B cell (primary cell): ENCODE measurements around the gene GNB5. TPM values are rescaled to one million over a fixed set of nuclear protein-coding genes. Genes with fewer than 3 reads are reported as not detected.

Source experiments
- ATAC-seq: fragments of 200-7000 bp; cut with Tn5 transposase; one replicate; pipeline ENCODE4 v1.10.0; 2021; ENCODE audit warnings: low read depth, mild to moderate bottlenecking, moderate number of reproducible peaks, moderate library complexity
- CTCF ChIA-PET: fragments of 350-600 bp; sonication (Branson Sonifier 250); formaldehyde crosslinking; loops from one replicate; lab custom pipeline; 2021; ENCODE audit warnings: antibody characterized with exemption, inconsistent platforms; lab: Charles Lee
- POLR2A ChIA-PET: fragments of 350-600 bp; sonication (Branson Sonifier 250); formaldehyde crosslinking; loops from one replicate; lab custom pipeline; 2021; ENCODE audit warnings: antibody characterized with exemption; lab: Charles Lee
- DNase-seq: peaks from one replicate; pipeline ENCODE4 v3.0.0; 2013
- H2AFZ ChIP-seq: 2 replicates; pipeline ENCODE4 v1.6.1; 2012; ENCODE audit warnings: mild to moderate bottlenecking, low read depth, low read length; ENCODE audit not compliant: insufficient read depth, poor library complexity, severe bottlenecking
- H3K27ac ChIP-seq, 2 donors: 1 replicate in 1 of 2; 2 replicates in 1 of 2; pipeline ENCODE4 v1.5.1; 2012 to 2013; ENCODE audit warnings: low read length in 2 of 2, mild to moderate bottlenecking in 2 of 2, moderate library complexity in 1 of 2
- H3K27me3 ChIP-seq, 4 experiments: fragments of 200-600 bp in 1 of 4; sonication (generic) in 1 of 4; replicated peaks in 1 of 4; 1 replicate in 2 of 4; 2 replicates in 2 of 4; pipeline versions ENCODE4 v1.6.1 to v1.7.0; 2013 to 2016; ENCODE audit warnings: low read length in 3 of 4, mild to moderate bottlenecking in 2 of 4, mixed read lengths in 1 of 4, moderate library complexity in 1 of 4; ENCODE audit not compliant: insufficient read depth in 4 of 4, control insufficient read depth in 3 of 4; ENCODE audit errors: control extremely low read depth in 1 of 4
- H3K36me3 ChIP-seq, 2 experiments: replicated peaks in 1 of 2; 1 replicate in 1 of 2; 2 replicates in 1 of 2; pipeline versions ENCODE4 v1.6.1 to v1.7.1; 2013; ENCODE audit warnings: low read length in 1 of 2; ENCODE audit not compliant: insufficient read depth in 2 of 2, control insufficient read depth in 1 of 2; ENCODE audit errors: control extremely low read depth in 1 of 2, extremely low read depth in 1 of 2
- H3K4me1 ChIP-seq, 2 donors: fragments of 200-600 bp in 1 of 2; sonication (generic) in 1 of 2; 1 replicate in 1 of 2; 2 replicates in 1 of 2; pipeline versions ENCODE4 v1.5.1 to v1.6.1; 2013 to 2017; ENCODE audit warnings: low read length in 2 of 2; ENCODE audit not compliant: control insufficient read depth in 2 of 2, insufficient read depth in 2 of 2
- H3K4me2 ChIP-seq: replicated peaks from 2 replicates; pipeline ENCODE3; 2012; ENCODE audit warnings: mild to moderate bottlenecking, low read depth, low read length; ENCODE audit not compliant: poor library complexity, severe bottlenecking
- H3K4me3 ChIP-seq, 5 experiments: fragments of 200-600 bp in 1 of 5; sonication (generic) in 1 of 5; 1 replicate in 3 of 5; 2 replicates in 2 of 5; pipeline versions ENCODE4 v1.5.1 to v1.7.0; 2011 to 2016; ENCODE audit warnings: low read length in 4 of 5, mild to moderate bottlenecking in 4 of 5, low read depth in 2 of 5, control low read depth in 1 of 5, moderate library complexity in 1 of 5; ENCODE audit not compliant: insufficient read depth in 1 of 5; ENCODE audit errors: control extremely low read depth in 1 of 5, extremely low read depth in 1 of 5
- H3K79me2 ChIP-seq: fragments of 200-600 bp; sonication (generic); one replicate; pipeline ENCODE4 v1.6.0; 2016; ENCODE audit warnings: low read length; ENCODE audit not compliant: control insufficient read depth, insufficient read depth
- H3K9ac ChIP-seq: fragments of 200-600 bp; sonication (generic); 2 replicates; pipeline ENCODE4 v1.6.1; 2017; ENCODE audit warnings: mild to moderate bottlenecking, low read length, moderate library complexity
- H3K9me3 ChIP-seq, 3 donors: one replicate each; pipeline versions ENCODE4 v1.6.1 to v1.7.1; 2013; ENCODE audit warnings: low read length in 2 of 3; ENCODE audit not compliant: control insufficient read depth in 2 of 3, insufficient read depth in 1 of 3; ENCODE audit errors: control extremely low read depth in 1 of 3
- H4K20me1 ChIP-seq: 2 replicates; pipeline ENCODE4 v1.6.0; 2012; ENCODE audit warnings: mild to moderate bottlenecking, low read length; ENCODE audit not compliant: insufficient read depth, control insufficient read depth, poor library complexity, severe bottlenecking
- H3K27ac Mint-ChIP-seq: one replicate; pipeline ENCODE4 v1.8.0; 2021; ENCODE audit warnings: mixed read lengths
- H3K27me3 Mint-ChIP-seq: one replicate; pipeline ENCODE4 v1.8.0; 2021; ENCODE audit warnings: mixed read lengths
- H3K4me1 Mint-ChIP-seq: one replicate; pipeline ENCODE4 v1.8.0; 2021; ENCODE audit warnings: mixed read lengths
- H3K4me3 Mint-ChIP-seq: one replicate; pipeline ENCODE4 v1.8.0; 2021; ENCODE audit warnings: mixed read lengths
- H3K9me3 Mint-ChIP-seq: one replicate; pipeline ENCODE4 v1.8.0; 2022; ENCODE audit warnings: mixed read lengths; ENCODE audit not compliant: insufficient read depth
- EZH2 ChIP-seq: IDR thresholded peaks from 2 replicates; pipeline ENCODE4 v1.6.1; 2012; ENCODE audit warnings: borderline replicate concordance, low read depth, mild to moderate bottlenecking, moderate library complexity, low read length; ENCODE audit not compliant: insufficient read depth, poor library complexity, severe bottlenecking
- WGBS: methylation state at CpG from one replicate; pipeline ENCODE4 v1.1.5; 2013; ENCODE audit warnings: missing lambda C conversion rate; ENCODE audit not compliant: insufficient coverage; 5-methylcytosine and 5-hydroxymethylcytosine counted together
- intact Hi-C: fragments of 100-400 bp; cut with micrococcal nuclease; formaldehyde crosslinking; loops from one replicate; pipeline ENCODE4 v1.10.0; 2022
- polyA plus RNA-seq: library from polyadenylated mRNA; depleted of rRNA; stranded (reverse); fragments of >200 nt; gene quantifications from 2 replicates; pipeline ENCODE4 v1.2.3, GENCODE V29; 2012
- total RNA-seq, 2 donors: library from RNA; stranded (reverse); fragments of 120-200 nt in 1 of 2; gene quantifications; 1 replicate in 1 of 2; 2 replicates in 1 of 2; pipeline versions ENCODE4 v1.2.3 to v1.2.4, GENCODE V29; 2013 to 2022
- TF ChIP-seq, protein P1 (sequence below): fragments of 200-600 bp; IDR thresholded peaks from one replicate; pipeline ENCODE4 v1.8.0; 2022; ENCODE audit warnings: antibody characterized with exemption, mild to moderate bottlenecking

The GNB5 gene
- total and polyA plus RNA-seq, 2 donors (not counting 1 experiment from before 2014, with no cell fraction given), result 58.5 to 142 TPM

DNA sequence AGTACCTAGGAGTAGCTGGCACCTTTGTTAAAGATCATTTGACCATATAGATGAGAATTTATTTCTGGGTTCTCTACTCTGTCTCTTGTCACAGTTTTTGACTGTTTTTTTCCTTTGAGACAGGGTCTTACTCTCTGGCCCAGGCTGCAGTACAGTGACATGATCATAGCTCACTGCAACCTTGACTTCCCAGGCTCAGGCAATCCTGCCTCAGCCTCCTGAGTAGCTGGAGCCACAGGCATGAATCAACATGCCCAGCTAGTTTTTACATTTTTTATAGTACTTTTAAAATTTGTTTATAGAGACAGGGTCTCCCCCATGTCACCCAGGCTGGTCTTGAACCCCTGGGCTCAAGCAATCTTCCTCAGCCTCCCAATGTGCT, 123.7 kb downstream of the GNB5 start:
- CTCF ChIA-PET, result interaction anchor here (2.3 kb wide), 1 partner anchor 11 kb away, joined by 20 read pairs; no protein-coding TSS in a partner anchor
- Histone ChIP-seq H3K4me1 (peaks cover 0 to 6% of the 10 kb centered on the region in 2 donors), H3K36me3 (peaks cover 0 to 9% of the 10 kb centered on the region in 2 experiments), H2AFZ (no peak overlapping the region), H3K79me2 (no peaks in the 10 kb centered on the region), H3K9ac (no peak overlapping the region), H3K27me3 (no peaks in the 10 kb centered on the region), H3K4me3 (no peak overlapping the region), H3K27ac (no peak overlapping the region), H3K4me2 (no peak overlapping the region), H4K20me1 (no peaks in the 10 kb centered on the region), H3K9me3 (no peaks in the 10 kb centered on the region)
- POLR2A ChIA-PET, result no interaction called here
- Mint-ChIP-seq H3K27me3 (no peaks in the 10 kb centered on the region), H3K4me3 (no peak overlapping the region), H3K9me3 (no peaks in the 10 kb centered on the region), H3K27ac (no peak overlapping the region), H3K4me1 (peaks cover 10% of the 10 kb centered on the region)
- TF ChIP-seq EZH2, result no peak
- TF ChIP-seq, protein P1, sequence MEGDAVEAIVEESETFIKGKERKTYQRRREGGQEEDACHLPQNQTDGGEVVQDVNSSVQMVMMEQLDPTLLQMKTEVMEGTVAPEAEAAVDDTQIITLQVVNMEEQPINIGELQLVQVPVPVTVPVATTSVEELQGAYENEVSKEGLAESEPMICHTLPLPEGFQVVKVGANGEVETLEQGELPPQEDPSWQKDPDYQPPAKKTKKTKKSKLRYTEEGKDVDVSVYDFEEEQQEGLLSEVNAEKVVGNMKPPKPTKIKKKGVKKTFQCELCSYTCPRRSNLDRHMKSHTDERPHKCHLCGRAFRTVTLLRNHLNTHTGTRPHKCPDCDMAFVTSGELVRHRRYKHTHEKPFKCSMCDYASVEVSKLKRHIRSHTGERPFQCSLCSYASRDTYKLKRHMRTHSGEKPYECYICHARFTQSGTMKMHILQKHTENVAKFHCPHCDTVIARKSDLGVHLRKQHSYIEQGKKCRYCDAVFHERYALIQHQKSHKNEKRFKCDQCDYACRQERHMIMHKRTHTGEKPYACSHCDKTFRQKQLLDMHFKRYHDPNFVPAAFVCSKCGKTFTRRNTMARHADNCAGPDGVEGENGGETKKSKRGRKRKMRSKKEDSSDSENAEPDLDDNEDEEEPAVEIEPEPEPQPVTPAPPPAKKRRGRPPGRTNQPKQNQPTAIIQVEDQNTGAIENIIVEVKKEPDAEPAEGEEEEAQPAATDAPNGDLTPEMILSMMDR, result no peak
- no peak for DNase-seq
- intact Hi-C loops, result no loop called here
- ATAC-seq, result no peak

DNA sequence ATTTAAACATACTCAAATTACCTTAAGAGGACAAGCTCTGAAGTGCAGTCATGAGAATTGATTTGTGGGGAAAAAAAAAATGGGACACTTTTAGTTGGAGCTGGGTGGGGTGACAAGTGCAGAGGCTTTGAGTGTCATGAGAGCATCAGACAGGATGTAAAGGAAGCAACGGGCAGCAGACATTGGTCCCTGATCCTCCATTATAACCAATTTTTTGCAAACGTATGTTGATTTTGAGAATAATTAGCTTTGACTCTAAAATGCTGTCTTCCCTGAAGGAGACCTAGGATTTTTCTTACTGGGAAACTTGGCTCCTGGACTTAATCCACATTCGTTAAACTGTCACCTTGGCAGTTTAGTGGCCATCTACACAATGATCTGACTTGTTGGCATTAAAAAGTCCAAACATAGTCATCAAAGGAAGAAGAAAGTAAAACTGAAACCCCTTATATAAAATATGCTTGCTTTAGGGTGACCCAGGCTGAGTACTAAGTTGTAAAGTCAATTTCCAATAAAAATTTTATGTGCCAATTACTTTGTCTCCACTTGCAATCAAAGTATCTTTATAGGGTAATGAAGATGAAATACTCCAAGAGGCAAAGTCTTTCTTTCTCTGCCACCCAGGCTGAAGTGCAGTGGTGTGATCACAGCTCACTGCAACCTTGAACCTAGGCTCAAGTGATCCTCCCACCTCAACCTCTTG, 124.2 kb downstream of the GNB5 start:
- Histone ChIP-seq H4K20me1 (no peaks in the 10 kb centered on the region), H2AFZ (no peak overlapping the region), H3K9me3 (no peaks in the 10 kb centered on the region), H3K9ac (no peak overlapping the region), H3K27ac (no peak overlapping the region), H3K4me1 (peaks cover 0 to 6% of the 10 kb centered on the region in 2 donors), H3K79me2 (no peaks in the 10 kb centered on the region), H3K4me3 (no peak overlapping the region), H3K27me3 (no peaks in the 10 kb centered on the region), H3K36me3 (peaks cover 0 to 11% of the 10 kb centered on the region in 2 experiments), H3K4me2 (no peak overlapping the region)
- Mint-ChIP-seq H3K27ac (no peak overlapping the region), H3K4me1 (peaks cover 10% of the 10 kb centered on the region), H3K27me3 (no peaks in the 10 kb centered on the region), H3K9me3 (no peaks in the 10 kb centered on the region), H3K4me3 (no peak overlapping the region)
- TF ChIP-seq EZH2, result no peak
- TF ChIP-seq, protein P1, result no peak
- ChIA-PET POLR2A (interaction anchor here (0.7 kb wide), 1 partner anchor 45 kb away, joined by 3 read pairs; no protein-coding TSS in a partner anchor), CTCF (interaction anchor here (0.5 to 2.3 kb wide), 2 partner anchors 12 to 16 kb away, joined by 3 to 20 read pairs; no protein-coding TSS in a partner anchor)
- WGBS, result no CpG with 5 or more reads among the region's 3 CpGs
- DNase-seq (no peak), ATAC-seq (no peak)
- intact Hi-C loops, result no loop called here
